Stimulated activated CD4-positive, alpha-beta T cell treated with anti-CD3 and anti-CD28 coated beads, Interleukin-1b, Interleukin-23, amount 100 ng/mL, for 1 hour (primary cell): ENCODE results near the gene VPS33A.

Source experiments
- DNase-seq, 2 donors: peaks; one replicate each; pipeline ENCODE4 v3.0.0-alpha.2; 2020; ENCODE audit warnings: low read depth in 2 of 2

The VPS33A gene

DNA sequence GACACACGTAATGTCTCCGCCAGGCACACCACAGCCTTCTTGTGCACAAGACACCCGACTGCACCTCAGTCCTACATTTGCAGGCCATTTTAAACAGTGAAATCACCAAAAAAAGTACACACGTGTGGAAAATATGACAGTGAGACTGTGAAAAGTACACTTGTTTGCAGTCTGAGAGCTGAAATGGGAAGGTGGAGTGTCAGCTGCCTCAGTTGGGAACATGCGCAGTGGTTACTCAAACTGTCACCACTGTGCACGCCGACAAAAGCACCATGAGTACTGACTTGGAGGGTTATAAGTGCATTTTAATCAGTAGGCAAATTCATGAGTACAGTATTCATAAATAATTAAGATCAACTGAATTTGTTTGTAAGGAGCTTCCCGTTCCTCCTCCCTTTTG, 15.8 kb downstream of the VPS33A start:
- DNase-seq = no peak

GRCh38 chr12:122250047-122250446, 16.2 kb downstream of the VPS33A start:
- DNase-seq = no peak

DNA sequence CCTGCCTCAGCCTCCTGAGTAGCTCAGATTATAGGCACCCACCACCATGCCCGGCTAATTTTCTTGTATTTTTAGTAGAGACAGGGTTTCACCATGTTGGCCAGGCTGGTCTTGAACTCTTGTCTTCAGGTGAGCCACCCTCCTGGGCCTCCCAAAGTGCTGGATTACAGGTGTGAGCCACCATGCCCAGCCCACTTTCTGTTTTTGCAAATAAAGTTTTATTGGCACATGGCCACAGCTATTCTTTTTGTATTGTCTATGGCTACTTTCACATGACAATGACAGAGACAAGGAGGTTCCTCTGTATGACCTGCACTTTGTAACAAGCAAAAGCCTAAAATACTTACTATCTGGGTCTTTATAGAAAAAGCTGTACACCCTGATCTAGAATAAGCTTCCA, 20.7 kb downstream of the VPS33A start:
- no peak for DNase-seq

DNA sequence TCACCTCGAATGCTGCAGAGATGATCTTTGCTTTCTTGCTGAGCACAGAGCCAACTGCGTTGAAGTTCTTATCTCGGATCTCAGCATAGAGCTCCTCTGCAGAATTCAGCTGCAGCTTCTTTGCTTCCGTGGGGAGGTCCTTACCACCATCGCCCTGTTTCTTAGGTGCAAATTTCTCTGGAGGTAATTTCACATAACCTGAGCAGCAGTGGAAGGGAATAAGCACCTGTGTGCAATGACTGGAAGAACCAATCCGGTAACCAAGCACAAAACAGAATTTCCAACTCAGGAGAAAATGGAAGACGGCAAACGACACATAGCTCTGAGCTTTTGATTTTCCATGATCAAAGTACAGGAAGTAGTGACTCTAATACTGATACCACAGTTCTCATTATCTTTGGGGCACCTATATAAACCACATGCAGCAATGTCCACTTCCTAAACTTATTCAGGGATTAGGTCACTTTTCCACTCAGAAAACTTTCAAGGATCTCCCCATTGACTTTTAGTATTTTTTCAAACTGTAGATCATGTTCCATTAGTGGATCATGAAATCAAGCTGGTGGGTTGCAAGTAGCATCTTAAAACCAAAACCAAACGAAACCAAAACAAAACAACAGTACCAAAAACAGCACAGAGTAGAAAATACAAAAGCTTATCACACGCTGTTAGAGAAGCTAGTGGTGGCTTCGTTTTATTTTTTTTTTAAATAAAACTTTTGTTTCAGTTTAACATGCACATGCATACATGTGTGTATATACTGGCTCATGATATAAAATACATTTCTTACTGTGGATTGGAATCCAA, 21.5 kb downstream of the VPS33A start:
- DNase-seq = no peak

- no peak for DNase-seq
Observed at GRCh38 chr12:122243965-122244364, 22.3 kb downstream of the VPS33A start.

GRCh38 chr12:122238861-122239260, 27.4 kb downstream of the VPS33A start:
- no peak for DNase-seq

DNA sequence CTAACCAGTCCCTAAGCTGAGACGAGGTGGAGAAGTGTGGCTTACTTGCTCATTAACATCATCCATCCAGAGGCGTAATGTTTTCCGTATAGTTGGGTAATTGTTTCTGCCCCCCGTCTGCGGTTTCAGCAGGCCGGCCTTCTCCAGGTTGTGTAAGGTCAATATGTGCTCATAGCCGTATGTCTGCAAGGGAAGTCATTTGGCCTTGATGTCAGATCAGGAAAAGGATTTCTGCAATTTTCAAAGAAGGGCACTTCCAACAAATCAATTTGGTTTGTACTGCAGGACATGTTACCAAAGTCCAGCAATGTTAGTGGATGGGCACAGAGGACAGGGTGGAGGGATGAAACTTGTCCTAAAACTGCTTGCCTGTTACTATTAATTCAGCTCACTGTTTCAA, 30.6 kb downstream of the VPS33A start:
- no peak for DNase-seq

DNA sequence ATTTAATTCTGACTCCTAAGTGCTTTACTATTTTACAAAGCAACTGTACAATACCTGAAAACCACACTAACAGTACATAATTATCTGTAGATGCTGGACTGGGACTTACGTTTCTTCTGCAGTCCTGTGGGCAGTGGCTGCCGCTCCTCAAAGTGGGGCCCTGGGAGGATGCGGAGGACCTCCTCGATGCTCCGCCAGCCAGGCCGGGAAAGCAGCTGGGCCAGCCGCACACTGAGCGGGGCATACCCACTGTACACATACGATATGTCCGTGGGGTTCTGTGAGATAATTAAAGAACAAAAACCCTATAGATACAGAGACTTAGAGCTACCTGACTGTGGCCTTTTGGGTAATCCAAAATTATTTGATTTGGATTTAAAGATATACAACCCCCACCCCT, 33.6 kb downstream of the VPS33A start:
- DNase-seq = no peak

DNA sequence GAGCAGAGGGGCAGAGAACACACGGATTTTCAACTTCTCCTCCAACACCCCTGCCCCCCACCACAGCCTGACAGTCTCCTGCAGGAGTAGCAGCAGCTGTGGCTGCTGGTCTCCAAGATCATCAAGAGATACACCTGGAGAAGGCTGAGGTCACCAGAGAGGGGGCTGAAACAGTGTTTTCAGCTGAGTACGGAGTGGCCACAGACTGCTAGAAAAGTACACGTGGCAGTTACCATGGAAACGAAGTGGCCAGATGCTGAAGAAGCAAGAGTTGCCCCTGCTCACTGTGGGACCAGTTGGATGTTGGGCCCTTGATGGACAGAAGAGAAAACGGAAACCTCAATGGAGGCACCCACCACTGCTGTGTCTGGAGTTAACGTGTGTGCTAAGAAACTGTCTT, 35.5 kb downstream of the VPS33A start:
- no peak for DNase-seq

- DNase-seq = no peak
Observed at GRCh38 chr12:122228092-122228491, 38.2 kb downstream of the VPS33A start.

GRCh38 chr12:122227341-122227740, 39.0 kb downstream of the VPS33A start:
- no peak for DNase-seq

GRCh38 chr12:122226366-122227125, 39.7 kb downstream of the VPS33A start:
- no peak for DNase-seq

DNA sequence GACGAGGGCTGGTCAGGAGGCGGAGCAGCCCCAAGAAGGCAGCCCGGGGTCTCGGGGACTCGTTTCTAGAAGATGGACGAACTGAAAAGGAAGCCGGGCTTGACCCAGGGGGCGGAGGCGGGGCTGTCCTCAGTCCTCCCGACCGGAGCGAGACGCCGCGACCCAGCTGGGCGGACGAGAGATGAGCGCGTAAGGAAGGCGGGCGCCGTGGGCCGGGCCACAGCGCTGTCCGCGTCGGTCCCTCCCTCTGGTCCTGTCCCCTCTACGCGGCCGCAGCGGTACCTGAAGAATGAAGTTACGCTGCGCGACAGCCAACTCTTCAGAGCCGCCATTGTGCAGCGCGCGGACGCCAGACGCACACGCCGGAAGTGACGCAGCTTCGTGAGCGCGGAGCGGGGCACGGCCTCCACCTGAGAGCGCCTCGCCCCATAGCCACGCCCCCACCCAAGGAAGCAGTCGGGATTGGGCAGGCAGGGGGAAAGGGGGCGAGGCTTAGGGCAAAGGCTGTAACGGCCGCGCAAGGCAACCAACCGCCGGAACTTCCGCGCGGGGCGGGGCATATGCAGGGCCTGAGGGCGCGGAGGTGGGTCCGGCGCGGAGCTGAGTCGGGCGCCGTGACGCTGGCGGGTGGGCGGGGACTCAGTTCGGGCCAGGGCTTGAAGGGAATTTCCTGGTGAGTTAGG, 40.5 kb downstream of the VPS33A start, which contains the start of gene DIABLO:
DIABLO (minus strand) TSS at position 370 of the 683 bp plus-strand sequence; CDS start at position 332, 38 bp downstream.
- peak; percentile 99 to 100 for DNase-seq

DNA sequence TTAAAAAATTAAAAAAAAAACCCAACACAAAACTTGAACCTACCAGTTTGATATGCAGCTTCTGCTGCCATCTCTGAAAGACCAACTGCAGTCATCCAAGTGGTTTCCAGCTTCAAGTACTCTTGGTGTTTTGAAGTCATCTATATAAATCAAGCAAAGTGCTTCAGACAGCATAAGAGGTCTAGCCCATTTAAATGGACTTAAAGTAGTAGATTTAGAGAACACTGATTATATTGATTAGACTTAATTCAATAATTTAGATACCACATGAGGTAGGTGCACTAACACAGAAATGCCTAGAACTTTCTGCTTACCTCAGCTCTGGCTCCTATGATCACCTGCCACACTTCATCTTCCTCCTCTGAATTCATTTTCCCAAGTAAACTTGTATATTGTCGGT, 49.8 kb downstream of the VPS33A start:
- no peak for DNase-seq

- no peak for DNase-seq
Observed at GRCh38 chr12:122215771-122216170, 50.5 kb downstream of the VPS33A start.

DNA sequence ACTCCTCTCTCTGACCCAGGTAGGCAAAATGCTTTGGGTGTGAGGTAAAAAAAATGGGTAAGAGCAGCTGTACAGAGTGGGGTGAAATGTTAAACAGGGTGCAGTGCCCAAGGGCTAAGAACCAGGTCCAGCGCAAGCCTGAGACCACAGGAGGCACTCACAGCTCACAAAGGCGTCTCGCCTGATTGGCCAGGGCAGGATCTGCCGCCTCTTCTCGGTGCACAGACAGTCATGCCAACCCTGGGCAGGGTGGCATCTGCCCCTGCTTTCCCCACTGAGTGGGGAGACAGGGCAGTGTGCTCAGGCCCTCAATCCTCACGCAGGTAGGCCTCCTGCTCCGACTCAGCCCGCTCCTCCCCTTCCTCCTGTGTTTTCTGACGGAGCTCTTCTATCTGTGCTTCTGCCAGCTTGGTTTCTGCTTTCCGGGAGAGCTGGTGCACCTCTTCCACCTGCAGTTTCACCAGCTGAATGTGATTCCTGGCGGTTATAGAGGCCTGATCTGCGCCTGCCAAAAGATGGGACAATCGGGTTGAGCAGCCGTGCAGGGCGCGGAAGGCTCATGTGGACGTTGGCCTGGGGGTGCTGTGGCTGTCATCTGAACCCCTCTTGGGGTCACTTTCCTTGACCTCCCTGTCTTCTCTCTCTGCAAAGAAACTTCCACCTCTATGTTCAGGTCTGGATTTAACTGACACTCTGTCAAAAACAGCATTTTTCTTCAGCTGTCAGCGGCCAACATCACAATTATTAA, 58.0 kb downstream of the VPS33A start:
- no peak for DNase-seq

GRCh38 chr12:122207391-122207790, 58.9 kb downstream of the VPS33A start:
- no peak for DNase-seq

GRCh38 chr12:122206976-122207375, 59.3 kb downstream of the VPS33A start:
- DNase-seq = no peak

DNA sequence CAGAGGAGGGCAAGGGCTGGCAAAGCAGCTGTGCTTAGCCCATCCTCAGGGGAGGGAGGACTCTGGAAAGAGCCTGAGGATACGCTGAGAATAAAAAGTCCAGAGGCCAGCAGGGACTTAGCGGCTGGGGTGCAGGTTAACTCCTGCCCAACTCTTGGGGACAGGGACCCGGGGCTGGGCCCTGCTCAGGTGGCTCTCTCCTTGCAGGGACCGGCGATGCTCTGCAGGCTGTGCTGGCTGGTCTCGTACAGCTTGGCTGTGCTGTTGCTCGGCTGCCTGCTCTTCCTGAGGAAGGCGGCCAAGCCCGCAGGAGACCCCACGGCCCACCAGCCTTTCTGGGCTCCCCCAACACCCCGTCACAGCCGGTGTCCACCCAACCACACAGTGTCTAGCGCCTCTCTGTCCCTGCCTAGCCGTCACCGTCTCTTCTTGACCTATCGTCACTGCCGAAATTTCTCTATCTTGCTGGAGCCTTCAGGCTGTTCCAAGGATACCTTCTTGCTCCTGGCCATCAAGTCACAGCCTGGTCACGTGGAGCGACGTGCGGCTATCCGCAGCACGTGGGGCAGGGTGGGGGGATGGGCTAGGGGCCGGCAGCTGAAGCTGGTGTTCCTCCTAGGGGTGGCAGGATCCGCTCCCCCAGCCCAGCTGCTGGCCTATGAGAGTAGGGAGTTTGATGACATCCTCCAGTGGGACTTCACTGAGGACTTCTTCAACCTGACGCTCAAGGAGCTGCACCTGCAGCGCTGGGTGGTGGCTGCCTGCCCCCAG, 60.0 kb downstream of the VPS33A start:
- DNase-seq = no peak

- no peak for DNase-seq
Observed at GRCh38 chr12:122205053-122205925, 61.0 kb downstream of the VPS33A start.
